HTR-8/SVneo (cell line): Measurements from ENCODE around the gene DCAF6.

Source experiments
- DNase-seq: peaks from one replicate; pipeline ENCODE4 v3.0.0; 2011; ENCODE audit warnings: low spot score, mixed read lengths; ENCODE audit not compliant: insufficient read length
- FAIRE-seq: peaks from 2 replicates; lab custom pipeline; 2011; peaks lifted over from hg19 to GRCh38; lab: Jason Lieb, UNC

The DCAF6 gene

GRCh38 chr1:168079761-168080160 lies 143.3 kb downstream of the DCAF6 start:
- DNase-seq (no peak), FAIRE-seq (no peak)

GRCh38 chr1:168081373-168082007 lies 145.0 kb downstream of the DCAF6 start:
- no peak for FAIRE-seq
- DNase-seq, result no peak

- FAIRE-seq (no peak), DNase-seq (peak; percentile 87)
Observed at GRCh38 chr1:168082008-168082876, 145.8 kb downstream of the DCAF6 start.

- FAIRE-seq (no peak), DNase-seq (no peak)
Observed at GRCh38 chr1:168083456-168084325, 147.2 kb downstream of the DCAF6 start.

GRCh38 chr1:168084396-168085231 lies 148.1 kb downstream of the DCAF6 start:
- DNase-seq, result peak; percentile 60
- FAIRE-seq, result no peak

GRCh38 chr1:168085401-168085872 lies 149.0 kb downstream of the DCAF6 start:
- no peak for FAIRE-seq
- no peak for DNase-seq

GRCh38 chr1:168086438-168086837 lies 150.0 kb downstream of the DCAF6 start:
- DNase-seq, result no peak
- FAIRE-seq, result no peak

- FAIRE-seq (no peak), DNase-seq (no peak)
Observed at GRCh38 chr1:168087696-168088095, 151.2 kb downstream of the DCAF6 start.

- FAIRE-seq, result no peak
Observed at GRCh38 chr1:168088511-168089325, 152.2 kb downstream of the DCAF6 start.

GRCh38 chr1:168089326-168089978 lies 153.0 kb downstream of the DCAF6 start:
- no peak for DNase-seq
- FAIRE-seq, result no peak

More at GRCh38 chr1:168088511-168089325, 152.2 kb downstream of the DCAF6 start:
- no peak for DNase-seq

GRCh38 chr1:168089979-168090337 lies 153.5 kb downstream of the DCAF6 start:
- DNase-seq, result no peak
- no peak for FAIRE-seq

- FAIRE-seq (no peak), DNase-seq (no peak)
Observed at GRCh38 chr1:168090395-168090794, 153.9 kb downstream of the DCAF6 start.

GRCh38 chr1:168091063-168091462 lies 154.6 kb downstream of the DCAF6 start:
- DNase-seq (no peak), FAIRE-seq (no peak)

- no peak for DNase-seq
Observed at GRCh38 chr1:168091720-168092550, 155.5 kb downstream of the DCAF6 start.

GRCh38 chr1:168092566-168093355 lies 156.3 kb downstream of the DCAF6 start:
- DNase-seq, result peak; percentile 33

More at GRCh38 chr1:168091720-168092550, 155.5 kb downstream of the DCAF6 start:
- no peak for FAIRE-seq

GRCh38 chr1:168093616-168094015 lies 157.1 kb downstream of the DCAF6 start:
- DNase-seq (no peak), FAIRE-seq (no peak)

More at GRCh38 chr1:168092566-168093355, 156.3 kb downstream of the DCAF6 start:
- no peak for FAIRE-seq

- FAIRE-seq, result no peak
- DNase-seq, result no peak
Observed at GRCh38 chr1:168095476-168095875, 159.0 kb downstream of the DCAF6 start.
